ENCODE data around the gene AAK1. TPM values are rescaled to one million over a fixed set of nuclear protein-coding genes. Genes with fewer than 3 reads are reported as not detected.

The AAK1 gene
- total and polyA plus RNA-seq, 2 experiments from 2014 or later = 39.0 to 52.4 TPM

GRCh38 chr2:69546646-69547045 is 96.9 kb downstream of the AAK1 start:
- Histone ChIP-seq H4K20me1 (replicated peaks; ENCODE audit: insufficient read depth) (no peaks in the 10 kb centered on the region), H3K36me3 (ENCODE audit: insufficient read depth) (no peaks in the 10 kb centered on the region), H3K4me3 (no peak overlapping the region), H3F3A (replicated peaks; ENCODE audit: low read depth) (no peaks in the 10 kb centered on the region), H2AFZ (no peak overlapping the region), H3K9me2 (ENCODE audit: insufficient read depth) (no peaks in the 10 kb centered on the region), H3K4me1 (ENCODE audit: insufficient read depth) (no peaks in the 10 kb centered on the region), H3K79me2 (replicated peaks; ENCODE audit: insufficient read depth) (peaks cover 10% of the 10 kb centered on the region), H3K4me2 (no peak overlapping the region), H3K27me3 (ENCODE audit: insufficient read depth) (no peaks in the 10 kb centered on the region), H3K27ac (ENCODE audit: low read depth) (no peak overlapping the region)
- H3K27me3 Mint-ChIP-seq (ENCODE audit: insufficient read depth, low read depth, poor library complexity) = no peaks in the 10 kb centered on the region
- peaks cover 11% of the 10 kb centered on the region; the same call in 2 of the 3 replicates for H3K9me3 Mint-ChIP-seq
- no peaks in the 10 kb centered on the region for H3K4me1 Mint-ChIP-seq
- H3K27ac Mint-ChIP-seq = no peak overlapping the region
- TF ChIP-seq ZNF331 (CRISPR knock-in tag; IDR thresholded peaks at IDR 0.05; ENCODE audit: low read depth) = no peak
- TF ChIP-seq REST (IDR thresholded peaks at IDR 0.05; ENCODE audit: unreplicated experiment) = no peak
- TF ChIP-seq CTCF (conservative IDR thresholded peaks at IDR 0.05; ENCODE audit: low read depth in 2 of 2) = no peak
- TF ChIP-seq EZH2phosphoT487 (IDR thresholded peaks at IDR 0.05; ENCODE audit: unreplicated experiment) = no peak
- TF ChIP-seq EZH2 (IDR thresholded peaks at IDR 0.05; ENCODE audit: low read depth, unreplicated experiment) = no peak
- no peak for TF ChIP-seq ZNF462 (CRISPR knock-in tag; IDR thresholded peaks at IDR 0.05)
- TF ChIP-seq ETS1 (IDR thresholded peaks at IDR 0.05) = no peak
- TF ChIP-seq ZNF114 (CRISPR knock-in tag; IDR thresholded peaks at IDR 0.05) = no peak
- TF ChIP-seq JUNB (IDR thresholded peaks at IDR 0.05; ENCODE audit: unreplicated experiment) = no peak
- no peak for TF ChIP-seq POLR2AphosphoS5 (IDR thresholded peaks at IDR 0.05; ENCODE audit: low read depth)
- TF ChIP-seq NANOG (IDR thresholded peaks at IDR 0.05; ENCODE audit: borderline replicate concordance) = no peak
- TF ChIP-seq STAT1 (IDR thresholded peaks at IDR 0.05; ENCODE audit: unreplicated experiment) = no peak
- no peak for TF ChIP-seq CREB1 (CRISPR knock-in tag; IDR thresholded peaks at IDR 0.05; ENCODE audit: low read depth)
- DNase-seq (ENCODE audit: low spot score) (no peak), ATAC-seq (no peak)
- peaks cover 23% of the 10 kb centered on the region; the same call in 2 of the 3 replicates for H3K36me3 Mint-ChIP-seq (ENCODE audit: low read depth)
- no peak overlapping the region for H3K4me3 Mint-ChIP-seq

Measured in GM23338 (cell line).